Spleen (tissue), 7 donors: ENCODE results near the gene IQGAP2.

Experiments
- POLR2A ChIP-seq, 3 donors: fragments of 450-650 bp; IDR thresholded peaks; one replicate each; pipeline ENCODE4 v1.5.1; 2017; ENCODE audit warnings: antibody characterized with exemption in 3 of 3, mild to moderate bottlenecking in 1 of 3
- TF ChIP-seq, protein P1 (sequence below), 11 experiments: fragments of 200-600 bp in 7 of 11; fragments of 450-650 bp in 4 of 11; sonication (generic) in 4 of 11; IDR thresholded peaks in 8 of 11; conservative IDR thresholded peaks in 3 of 11; 1 replicate in 7 of 11; 2 replicates in 4 of 11; pipeline versions ENCODE4 v1.4.0 to v1.8.0; 2016 to 2021; ENCODE audit warnings: antibody characterized with exemption in 11 of 11, inconsistent platforms in 4 of 11, mild to moderate bottlenecking in 1 of 11
- donor health status: DM: no; HTN: no; CAD: no; lungs with moderate emphysema.
- donor health status: DM: no; HTN: no; CAD: no.
- donor health status: DM: no; HTN: no; CAD: no.

DNA sequence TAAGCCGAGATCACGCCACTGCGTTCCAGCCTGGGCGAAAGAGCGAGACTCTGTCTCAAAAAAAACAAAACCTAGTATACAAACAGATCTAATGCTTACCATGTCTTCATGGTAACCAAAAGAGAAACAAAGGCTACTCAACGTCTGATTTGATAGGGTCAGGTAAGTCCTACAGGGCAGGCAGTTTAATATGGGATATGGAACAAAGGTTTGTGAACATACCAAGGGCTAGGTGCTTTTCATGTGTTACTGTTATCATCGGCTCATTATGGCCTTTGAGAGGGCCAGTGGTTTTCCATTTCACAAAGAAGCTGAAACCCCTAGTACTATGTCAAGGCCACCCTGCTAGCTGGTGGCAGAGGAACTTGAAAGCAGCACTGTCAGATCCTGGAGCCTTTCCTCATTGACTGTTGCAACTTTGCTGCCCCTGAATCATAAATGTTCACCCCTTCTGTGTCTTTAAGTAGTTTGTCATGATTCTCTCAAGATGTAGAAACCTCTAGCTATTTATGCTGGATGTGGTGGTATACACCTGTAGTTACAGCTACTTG is 5.1 kb downstream of the IQGAP2 start:
- TF ChIP-seq POLR2A (IDR thresholded peaks at IDR 0.05): no peak
- TF ChIP-seq, protein P1, sequence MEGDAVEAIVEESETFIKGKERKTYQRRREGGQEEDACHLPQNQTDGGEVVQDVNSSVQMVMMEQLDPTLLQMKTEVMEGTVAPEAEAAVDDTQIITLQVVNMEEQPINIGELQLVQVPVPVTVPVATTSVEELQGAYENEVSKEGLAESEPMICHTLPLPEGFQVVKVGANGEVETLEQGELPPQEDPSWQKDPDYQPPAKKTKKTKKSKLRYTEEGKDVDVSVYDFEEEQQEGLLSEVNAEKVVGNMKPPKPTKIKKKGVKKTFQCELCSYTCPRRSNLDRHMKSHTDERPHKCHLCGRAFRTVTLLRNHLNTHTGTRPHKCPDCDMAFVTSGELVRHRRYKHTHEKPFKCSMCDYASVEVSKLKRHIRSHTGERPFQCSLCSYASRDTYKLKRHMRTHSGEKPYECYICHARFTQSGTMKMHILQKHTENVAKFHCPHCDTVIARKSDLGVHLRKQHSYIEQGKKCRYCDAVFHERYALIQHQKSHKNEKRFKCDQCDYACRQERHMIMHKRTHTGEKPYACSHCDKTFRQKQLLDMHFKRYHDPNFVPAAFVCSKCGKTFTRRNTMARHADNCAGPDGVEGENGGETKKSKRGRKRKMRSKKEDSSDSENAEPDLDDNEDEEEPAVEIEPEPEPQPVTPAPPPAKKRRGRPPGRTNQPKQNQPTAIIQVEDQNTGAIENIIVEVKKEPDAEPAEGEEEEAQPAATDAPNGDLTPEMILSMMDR (IDR thresholded peaks at IDR 0.05 in 8 of 11, conservative IDR thresholded peaks at IDR 0.05 in 3 of 11): no peak
